OCI-LY1 (cell line): ENCODE results near the gene PDCL3.

Experiments used
- H2AFZ ChIP-seq: fragments of 200-600 bp; sonication (generic), shearing (Covaris generic); 2 replicates; pipeline ENCODE4 v1.6.0; 2014; ENCODE audit warnings: antibody characterized with exemption, mild to moderate bottlenecking, low read length
- H3F3A ChIP-seq: fragments of 200-600 bp; sonication (generic), shearing (Covaris generic); 2 replicates; pipeline ENCODE4 v1.6.0; 2014; ENCODE audit warnings: mild to moderate bottlenecking, antibody characterized with exemption, low read length, moderate library complexity; ENCODE audit not compliant: insufficient read depth
- H3K27ac ChIP-seq: fragments of 200-600 bp; sonication (generic); 2 replicates; pipeline ENCODE4 v1.5.1; 2014; ENCODE audit warnings: low read length, mixed run types, mild to moderate bottlenecking, low read depth; ENCODE audit not compliant: poor library complexity, severe bottlenecking
- H3K27me3 ChIP-seq: fragments of 200-600 bp; sonication (generic); 2 replicates; pipeline ENCODE4 v1.6.0; 2014; ENCODE audit warnings: antibody characterized with exemption, mild to moderate bottlenecking, low read length, moderate library complexity; ENCODE audit not compliant: insufficient read depth
- H3K36me3 ChIP-seq: fragments of 200-600 bp; sonication (generic); 2 replicates; pipeline ENCODE4 v1.6.1; 2014; ENCODE audit warnings: mild to moderate bottlenecking, antibody characterized with exemption, low read length, moderate library complexity, mixed read lengths; ENCODE audit not compliant: insufficient read depth
- H3K4me1 ChIP-seq: fragments of 200-600 bp; sonication (generic); 2 replicates; pipeline ENCODE4 v1.5.1; 2014; ENCODE audit warnings: mild to moderate bottlenecking, low read length, moderate library complexity; ENCODE audit not compliant: insufficient read depth, severe bottlenecking
- H3K4me2 ChIP-seq: fragments of 200-600 bp; sonication (generic), shearing (Covaris generic); 2 replicates; pipeline ENCODE4 v1.6.1; 2014; ENCODE audit warnings: low read length
- H3K4me3 ChIP-seq: fragments of 200-600 bp; sonication (generic); 2 replicates; pipeline ENCODE4 v1.5.1; 2014; ENCODE audit warnings: low read length, low read depth, mild to moderate bottlenecking, mixed read lengths; ENCODE audit not compliant: poor library complexity, severe bottlenecking
- H3K79me2 ChIP-seq: fragments of 200-600 bp; shearing (Covaris generic); 2 replicates; pipeline ENCODE4 v1.6.1; 2016; ENCODE audit warnings: mixed run types, low read length, mixed read lengths; ENCODE audit not compliant: insufficient read depth
- H3K9ac ChIP-seq: fragments of 200-600 bp; sonication (generic), shearing (Covaris generic); 2 replicates; pipeline ENCODE4 v1.6.1; 2014; ENCODE audit warnings: mild to moderate bottlenecking, low read length, mixed read lengths
- H3K9me2 ChIP-seq: fragments of 200-600 bp; sonication (generic), shearing (Covaris generic); 2 replicates; pipeline ENCODE4 v1.6.1; 2014; ENCODE audit warnings: low read depth, mild to moderate bottlenecking, low read length, mixed read lengths
- H3K9me3 ChIP-seq: fragments of 200-600 bp; shearing (Covaris generic); 2 replicates; pipeline ENCODE4 v1.6.1; 2014; ENCODE audit warnings: low read length, mixed read lengths
- H4K20me1 ChIP-seq: fragments of 200-600 bp; sonication (generic), shearing (Covaris generic); 2 replicates; pipeline ENCODE4 v1.6.0; 2016; ENCODE audit warnings: mild to moderate bottlenecking, low read length; ENCODE audit not compliant: insufficient read depth
- CTCF ChIP-seq: fragments of 200-600 bp; sonication (generic), shearing (Covaris generic); IDR thresholded peaks from 2 replicates; pipeline ENCODE4 v1.5.1; 2017; ENCODE audit warnings: mild to moderate bottlenecking, antibody characterized with exemption, low read length, moderate library complexity, mixed read lengths
- EZH2 ChIP-seq: fragments of 200-600 bp; sonication (generic), shearing (Covaris generic); IDR thresholded peaks from 2 replicates; pipeline ENCODE4 v1.8.0; 2017; ENCODE audit warnings: borderline replicate concordance, mixed run types, mild to moderate bottlenecking, antibody characterized with exemption, low read length, moderate library complexity, mixed read lengths

Gene PDCL3

GRCh38 chr2:100556746-100557145 is 6.0 kb upstream of the PDCL3 start:
- no peaks in the 10 kb centered on the region for H3F3A ChIP-seq

GRCh38 chr2:100560216-100560830 is 2.5 kb upstream of the PDCL3 start:
- Histone ChIP-seq H3K9me2 (no peaks in the 10 kb centered on the region), H3K27me3 (no peaks in the 10 kb centered on the region), H3F3A (no peaks in the 10 kb centered on the region), H3K79me2 (no peaks in the 10 kb centered on the region), H3K4me3 (no peak overlapping the region), H3K9ac (no peak overlapping the region), H3K4me2 (no peak overlapping the region), H3K4me1 (peaks cover 13% of the 10 kb centered on the region), H4K20me1 (no peaks in the 10 kb centered on the region), H2AFZ (no peak overlapping the region), H3K9me3 (no peaks in the 10 kb centered on the region), H3K27ac (no peak overlapping the region), H3K36me3 (no peaks in the 10 kb centered on the region)
- no peak for TF ChIP-seq EZH2
- TF ChIP-seq CTCF, result no peak

More at GRCh38 chr2:100556746-100557145, 6.0 kb upstream of the PDCL3 start:
- H4K20me1 ChIP-seq, result no peaks in the 10 kb centered on the region
- no peak overlapping the region for H3K9ac ChIP-seq
- H3K4me3 ChIP-seq, result no peak overlapping the region
- H3K36me3 ChIP-seq, result no peaks in the 10 kb centered on the region
- no peak overlapping the region for H3K27ac ChIP-seq
- no peaks in the 10 kb centered on the region for H3K27me3 ChIP-seq
- H3K4me1 ChIP-seq, result peaks cover 3% of the 10 kb centered on the region
- H2AFZ ChIP-seq, result no peak overlapping the region
- H3K9me2 ChIP-seq, result no peaks in the 10 kb centered on the region
- H3K4me2 ChIP-seq, result no peak overlapping the region
- H3K79me2 ChIP-seq, result no peaks in the 10 kb centered on the region
- no peak for TF ChIP-seq CTCF
- H3K9me3 ChIP-seq, result no peaks in the 10 kb centered on the region

GRCh38 chr2:100561191-100561590 is 1.6 kb upstream of the PDCL3 start:
- no peaks in the 10 kb centered on the region for H4K20me1 ChIP-seq
- no peaks in the 10 kb centered on the region for H3K79me2 ChIP-seq
- H3K27me3 ChIP-seq, result no peaks in the 10 kb centered on the region
- H3K27ac ChIP-seq, result no peak overlapping the region
- H3K4me1 ChIP-seq, result peaks cover 13% of the 10 kb centered on the region
- H2AFZ ChIP-seq, result no peak overlapping the region
- no peaks in the 10 kb centered on the region for H3F3A ChIP-seq
- no peak overlapping the region for H3K4me3 ChIP-seq
- H3K9ac ChIP-seq, result no peak overlapping the region
- H3K9me3 ChIP-seq, result no peaks in the 10 kb centered on the region
- H3K36me3 ChIP-seq, result no peaks in the 10 kb centered on the region
- TF ChIP-seq EZH2, result no peak
- TF ChIP-seq CTCF, result no peak
- no peaks in the 10 kb centered on the region for H3K9me2 ChIP-seq
- H3K4me2 ChIP-seq, result no peak overlapping the region
